ENCODE data around the gene BCL2L13. TPM values are rescaled to one million over a fixed set of nuclear protein-coding genes. Genes with fewer than 3 reads are reported as not detected.

Gene BCL2L13
- total RNA-seq, 6 experiments from 2014 or later, result 26.2 to 44.5 (median 37.3) TPM

- TF ChIP-seq CTCF (IDR thresholded peaks at IDR 0.05) (no peak), POLR2A (IDR thresholded peaks at IDR 0.05) (no peak)
- WGBS (ENCODE audit: insufficient coverage, low coverage, low lambda C conversion rate, missing lambda C conversion rate), result 44% methylated on average over 9 of the region's 27 CpGs
- intact Hi-C loops (cut with DNase I), result no loop called here
- Histone ChIP-seq H3K36me3 (no peaks in the 10 kb centered on the region), H3K4me1 (peaks cover 0 to 19% (median 6%) of the 10 kb centered on the region in 4 donors), H3K27me3 (no peaks in the 10 kb centered on the region), H3K9me3 (no peaks in the 10 kb centered on the region), H3K4me3 (no peak overlapping the region), H3K27ac (peak overlapping the region in 2 of 3 donors; percentile 82 to 96)
- DNase-seq, result no peak
- ATAC-seq, result no peak
Measured at GRCh38 chr22:17774926-17775685, 136.5 kb downstream of the BCL2L13 start.

GRCh38 chr22:17775781-17776465, 137.4 kb downstream of the BCL2L13 start:
- DNase-seq (no peak), ATAC-seq (no peak)
- Histone ChIP-seq H3K4me3 (no peak overlapping the region), H3K27ac (peak overlapping the region in 1 of 3 donors; percentile 83), H3K27me3 (no peaks in the 10 kb centered on the region), H3K4me1 (peaks cover 0 to 12% (median 2%) of the 10 kb centered on the region in 4 donors), H3K36me3 (no peaks in the 10 kb centered on the region), H3K9me3 (no peaks in the 10 kb centered on the region)
- WGBS (ENCODE audit: insufficient coverage, low coverage, low lambda C conversion rate, missing lambda C conversion rate), result 77% methylated on average over 5 of the region's 10 CpGs
- TF ChIP-seq CTCF (IDR thresholded peaks at IDR 0.05), result no peak
- intact Hi-C loops (cut with DNase I), result no loop called here

GRCh38 chr22:17777005-17777716, 138.6 kb downstream of the BCL2L13 start:
- Histone ChIP-seq H3K4me3 (peak overlapping the region; percentile 21 to 44 (median 39)), H3K4me1 (peaks cover 0 to 24% (median under 1%) of the 10 kb centered on the region in 4 donors), H3K27me3 (no peaks in the 10 kb centered on the region), H3K27ac (peak overlapping the region; percentile 78 to 83 (median 83)), H3K36me3 (no peaks in the 10 kb centered on the region), H3K9me3 (no peaks in the 10 kb centered on the region)
- peak; percentile 44 to 61 (median 57) for ATAC-seq
- intact Hi-C loops (cut with DNase I), result no loop called here
- TF ChIP-seq CTCF (IDR thresholded peaks at IDR 0.05), result no peak
- TF ChIP-seq POLR2A (IDR thresholded peaks at IDR 0.05), result no peak
- peak; percentile 64 to 72 (median 69) for DNase-seq
- 20% methylated on average over 22 of the region's 27 CpGs for WGBS (ENCODE audit: insufficient coverage, low coverage, low lambda C conversion rate, missing lambda C conversion rate)

- Histone ChIP-seq H3K27me3 (no peaks in the 10 kb centered on the region), H3K4me1 (peaks cover 0 to 24% (median 0%) of the 10 kb centered on the region in 4 donors), H3K9me3 (no peaks in the 10 kb centered on the region), H3K27ac (peak overlapping the region; percentile 78 to 83 (median 83)), H3K4me3 (peak overlapping the region; percentile 21 to 44 (median 39)), H3K36me3 (no peaks in the 10 kb centered on the region)
- no peak for DNase-seq
- ATAC-seq, result peak in 3 of 4 donors; percentile 3 to 8 (median 4)
- intact Hi-C loops (cut with DNase I), result no loop called here
- 19% methylated on average over 2 of the region's 6 CpGs for WGBS (ENCODE audit: insufficient coverage, low coverage, low lambda C conversion rate, missing lambda C conversion rate)
- no peak for TF ChIP-seq CTCF (IDR thresholded peaks at IDR 0.05)
- TF ChIP-seq POLR2A (IDR thresholded peaks at IDR 0.05), result no peak
Measured at GRCh38 chr22:17777717-17778044, 139.1 kb downstream of the BCL2L13 start.

Measured in right lobe of liver (tissue), 6 donors.